ENCODE data around the gene TULP4.

The TULP4 gene, protein sequence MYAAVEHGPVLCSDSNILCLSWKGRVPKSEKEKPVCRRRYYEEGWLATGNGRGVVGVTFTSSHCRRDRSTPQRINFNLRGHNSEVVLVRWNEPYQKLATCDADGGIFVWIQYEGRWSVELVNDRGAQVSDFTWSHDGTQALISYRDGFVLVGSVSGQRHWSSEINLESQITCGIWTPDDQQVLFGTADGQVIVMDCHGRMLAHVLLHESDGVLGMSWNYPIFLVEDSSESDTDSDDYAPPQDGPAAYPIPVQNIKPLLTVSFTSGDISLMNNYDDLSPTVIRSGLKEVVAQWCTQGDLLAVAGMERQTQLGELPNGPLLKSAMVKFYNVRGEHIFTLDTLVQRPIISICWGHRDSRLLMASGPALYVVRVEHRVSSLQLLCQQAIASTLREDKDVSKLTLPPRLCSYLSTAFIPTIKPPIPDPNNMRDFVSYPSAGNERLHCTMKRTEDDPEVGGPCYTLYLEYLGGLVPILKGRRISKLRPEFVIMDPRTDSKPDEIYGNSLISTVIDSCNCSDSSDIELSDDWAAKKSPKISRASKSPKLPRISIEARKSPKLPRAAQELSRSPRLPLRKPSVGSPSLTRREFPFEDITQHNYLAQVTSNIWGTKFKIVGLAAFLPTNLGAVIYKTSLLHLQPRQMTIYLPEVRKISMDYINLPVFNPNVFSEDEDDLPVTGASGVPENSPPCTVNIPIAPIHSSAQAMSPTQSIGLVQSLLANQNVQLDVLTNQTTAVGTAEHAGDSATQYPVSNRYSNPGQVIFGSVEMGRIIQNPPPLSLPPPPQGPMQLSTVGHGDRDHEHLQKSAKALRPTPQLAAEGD (N-terminal part only)

DNA sequence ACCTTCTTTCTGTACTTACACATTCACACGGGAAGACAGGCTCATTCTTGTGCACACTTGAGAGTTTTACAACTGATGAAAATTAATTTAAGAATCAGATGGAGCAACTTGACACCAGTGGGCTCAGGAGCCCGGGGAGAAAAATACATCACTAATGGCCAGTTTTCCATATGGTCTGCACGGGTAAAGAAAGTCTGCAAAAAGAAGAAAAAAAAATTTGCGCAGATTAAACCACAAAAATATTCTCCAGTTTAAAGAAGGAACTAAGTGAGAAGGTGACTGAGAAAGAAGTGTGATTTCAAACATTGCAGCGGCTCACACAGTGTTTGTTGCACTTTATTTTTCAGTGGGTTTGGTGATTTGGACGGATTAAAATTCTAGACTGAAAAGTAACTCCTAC is at the start of gene TULP4:
Gene TULP4 (plus strand): TSS at position 301 of the 400 bp plus-strand sequence. CDS start 1,552 bp downstream, outside the sequence.
- H3K4me3 ChIP-seq (ENCODE audit: low read depth, low read length) = no peak within 1 kb of the TSS

DNA sequence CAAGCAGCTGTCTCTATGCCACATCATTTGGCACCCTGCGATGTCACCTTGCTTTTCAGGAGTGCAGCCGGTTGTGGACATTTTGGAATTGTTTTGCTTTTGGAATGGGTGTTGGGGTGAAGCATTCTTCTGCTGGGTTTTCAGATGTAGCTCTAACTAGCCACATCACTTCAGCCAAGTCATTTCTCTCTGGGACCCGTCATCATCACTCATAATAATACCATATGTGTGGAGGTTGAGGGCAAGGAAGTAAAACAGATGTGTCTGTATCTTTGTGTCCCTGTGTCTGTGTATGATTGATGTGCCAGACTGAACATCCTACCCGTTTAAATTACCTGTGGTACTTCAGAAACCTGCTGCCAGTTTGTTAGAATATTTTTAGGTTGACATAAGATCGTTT is 49.5 kb upstream of the TULP4 start:
- no peak overlapping the region for H3K4me3 ChIP-seq (ENCODE audit: low read depth, low read length)

DNA sequence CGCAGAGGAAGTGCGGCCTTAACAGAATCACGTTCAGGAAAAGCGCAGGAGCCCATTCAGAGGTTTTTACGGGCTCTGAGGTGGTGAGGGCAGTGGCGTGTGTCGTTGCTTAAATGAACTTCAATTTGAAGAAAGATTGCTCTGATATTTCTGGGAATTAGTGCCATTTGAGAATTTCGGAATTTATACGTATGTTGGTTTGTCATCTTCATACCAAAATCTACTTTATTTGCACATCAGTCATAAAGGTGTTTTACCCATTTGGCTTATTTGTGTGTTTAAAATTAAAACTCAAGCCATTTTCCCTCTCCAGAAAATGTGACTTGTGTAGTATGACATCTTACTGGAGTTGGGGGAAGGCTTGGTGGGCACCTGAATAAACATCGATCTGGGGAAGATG is 48.1 kb upstream of the TULP4 start:
- H3K4me3 ChIP-seq (ENCODE audit: low read depth, low read length) = no peak overlapping the region

DNA sequence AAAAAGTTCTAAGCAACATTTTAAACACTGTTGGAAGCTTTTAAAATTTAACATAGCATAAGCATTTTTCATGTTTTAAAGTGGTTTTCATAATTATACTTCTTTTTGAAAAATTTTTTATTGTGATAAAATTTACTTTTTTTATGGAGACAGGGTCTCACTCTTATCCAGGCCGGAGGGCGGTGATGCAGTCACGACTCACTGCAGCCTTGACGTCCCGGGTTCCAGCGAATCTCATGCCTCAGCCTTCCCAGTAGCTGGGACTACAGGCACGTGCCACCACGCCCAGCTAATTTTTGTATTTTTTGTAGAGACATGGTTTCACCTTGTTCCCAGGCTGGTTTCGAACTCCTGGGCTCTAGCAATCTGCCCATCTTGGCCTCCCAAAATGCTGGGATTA is 46.1 kb upstream of the TULP4 start:
- H3K4me3 ChIP-seq (ENCODE audit: low read depth, low read length) = no peak overlapping the region

DNA sequence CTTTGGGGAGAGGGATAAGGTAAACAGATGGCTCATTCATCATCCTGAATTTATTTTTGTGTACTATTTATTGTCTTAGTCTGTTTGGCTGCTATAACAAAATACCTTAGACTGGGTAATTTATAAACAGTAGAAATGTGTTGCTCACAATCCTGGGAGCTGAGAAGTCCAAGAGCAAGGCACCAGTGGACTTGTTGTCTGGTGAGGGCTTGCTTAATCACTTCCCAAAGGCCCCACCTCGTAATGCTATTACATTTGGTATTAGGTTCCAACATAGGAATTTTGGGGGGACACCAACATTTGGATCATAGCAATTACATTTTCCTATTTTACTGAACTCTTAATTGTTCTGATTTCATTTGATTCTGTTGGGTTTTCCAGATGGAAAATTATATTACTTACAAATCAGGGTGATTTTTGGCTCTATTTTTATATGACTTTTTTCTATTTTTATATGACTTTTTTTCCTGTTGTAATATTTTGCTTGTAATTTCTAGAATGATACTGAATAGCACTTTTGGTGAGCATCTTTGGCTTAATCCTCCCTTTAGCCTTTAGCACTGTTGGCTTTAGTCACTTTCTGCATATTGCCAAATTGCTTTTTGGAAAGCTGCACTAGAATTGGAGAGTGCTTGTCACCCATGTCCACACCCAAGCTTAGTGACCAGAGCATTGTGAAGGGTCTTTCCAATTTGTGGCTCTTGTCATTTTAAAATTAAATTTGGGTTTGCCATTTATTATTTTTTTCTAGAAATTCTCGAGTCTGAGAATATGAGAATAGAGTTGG is 43.7 kb upstream of the TULP4 start:
- no peak overlapping the region for H3K4me3 ChIP-seq (ENCODE audit: low read depth, low read length)

DNA sequence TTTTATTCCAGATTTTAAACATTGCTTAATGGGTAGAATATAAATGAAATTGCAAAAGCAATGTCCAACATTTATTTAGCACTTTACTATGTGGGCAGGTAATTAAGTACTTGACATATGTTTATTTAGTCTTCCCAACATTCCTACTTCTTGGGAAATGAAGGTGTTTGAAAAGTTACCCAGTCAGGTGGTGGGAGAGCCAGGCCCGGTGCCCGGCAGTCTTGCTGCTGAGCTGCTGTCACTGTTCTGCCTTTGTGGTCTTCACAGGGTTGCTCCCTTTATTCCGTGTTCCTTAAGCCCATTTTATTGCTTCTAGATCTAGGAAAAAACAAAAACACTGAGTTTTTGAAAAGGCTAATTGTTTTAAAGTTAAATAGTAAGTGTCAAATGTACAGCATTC is 42.6 kb upstream of the TULP4 start:
- H3K4me3 ChIP-seq (ENCODE audit: low read depth, low read length) = no peak overlapping the region

DNA sequence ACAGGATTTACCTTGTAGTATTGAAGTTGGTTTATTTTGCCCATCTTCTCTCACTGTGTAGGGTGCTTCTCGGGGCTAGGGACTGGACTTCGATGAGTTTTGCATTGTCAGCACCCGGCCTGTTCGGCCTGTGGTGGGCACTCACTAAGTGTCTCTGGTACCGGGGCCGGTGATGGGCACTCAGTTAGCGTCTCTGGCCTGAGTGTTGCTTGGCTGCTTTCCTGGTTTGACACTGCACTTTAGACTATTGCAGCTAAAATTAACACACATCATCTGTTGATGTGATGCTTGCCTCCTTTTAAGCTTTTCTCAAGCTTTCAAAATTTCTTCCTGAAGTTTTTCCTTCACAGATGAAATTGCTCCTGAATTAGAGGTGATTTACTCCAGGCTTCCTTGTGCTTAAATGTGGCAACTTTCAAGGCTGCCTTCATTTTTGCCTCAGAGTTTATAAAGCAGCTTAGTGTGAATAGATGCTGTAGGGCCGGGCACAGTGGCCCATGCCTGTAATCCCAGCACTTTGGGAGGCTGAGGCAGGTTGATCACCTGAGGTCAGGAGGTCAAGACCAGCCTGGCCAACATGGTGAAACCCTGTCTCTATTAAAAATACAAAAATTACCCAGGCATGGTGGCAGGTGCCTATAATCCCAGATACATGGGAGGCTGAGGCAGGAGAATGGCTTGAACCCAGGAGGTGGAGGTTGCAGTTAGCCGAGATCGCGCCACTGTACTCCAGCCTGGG is 41.7 kb upstream of the TULP4 start:
- no peak overlapping the region for H3K4me3 ChIP-seq (ENCODE audit: low read depth, low read length)

DNA sequence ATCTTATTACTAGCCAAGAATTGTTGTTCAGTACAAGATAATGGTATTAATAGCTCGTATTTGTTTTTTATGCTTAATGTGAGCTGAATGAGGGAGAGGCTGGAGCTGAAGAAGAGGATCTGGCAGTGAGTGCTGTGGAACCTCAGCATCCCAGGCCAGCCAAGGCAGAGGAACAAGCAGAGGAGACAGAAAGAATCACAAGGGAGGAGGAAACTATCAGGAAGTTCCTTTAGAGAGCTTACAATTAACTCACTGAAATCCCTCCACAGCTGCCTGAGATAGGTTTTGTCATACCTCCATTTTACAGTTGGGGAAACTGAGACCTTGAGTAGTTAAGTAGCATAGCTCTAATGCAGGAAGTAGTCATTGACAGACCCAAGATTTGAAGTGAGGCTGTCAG is 39.9 kb upstream of the TULP4 start:
- no peak overlapping the region for H3K4me3 ChIP-seq (ENCODE audit: low read depth, low read length)

DNA sequence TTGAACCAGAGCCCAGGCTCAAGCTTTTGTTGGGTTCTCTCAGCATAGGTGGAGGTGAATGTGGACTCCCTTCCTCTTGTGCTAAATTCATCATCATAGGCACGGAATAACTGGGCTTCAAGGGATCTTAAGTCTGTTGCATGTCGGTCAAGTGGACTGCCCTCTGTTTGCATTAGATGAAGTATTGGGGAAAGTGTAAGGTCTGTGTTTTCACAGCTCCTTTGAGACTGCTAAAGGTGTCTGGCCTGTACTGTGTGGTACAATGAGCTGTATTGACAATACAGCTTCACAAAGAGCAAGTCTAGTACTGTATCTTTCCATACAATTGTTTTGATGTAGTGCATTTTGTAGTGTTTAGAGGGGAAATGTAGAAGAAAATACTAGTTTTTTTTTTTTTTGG is 34.3 kb upstream of the TULP4 start:
- no peak overlapping the region for H3K4me3 ChIP-seq (ENCODE audit: low read depth, low read length)

DNA sequence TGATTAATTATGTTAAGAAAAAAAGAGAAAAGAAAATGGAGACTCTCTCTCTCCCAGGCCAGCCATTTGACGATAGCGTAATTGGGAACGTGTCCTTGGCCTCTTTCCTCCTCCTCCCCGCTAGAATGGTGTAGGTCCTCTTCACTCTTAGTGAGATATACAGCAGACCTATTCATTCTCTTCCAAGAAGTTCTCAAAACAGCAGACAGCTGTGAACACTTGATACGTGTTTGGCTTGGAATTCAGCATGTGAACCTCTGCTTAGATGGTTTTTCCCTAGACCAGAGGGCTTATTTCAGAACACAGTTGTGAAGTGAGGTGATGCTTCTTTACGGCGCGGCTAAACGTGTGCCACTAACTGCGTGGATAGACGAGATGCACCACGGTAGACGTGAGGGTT is 32.6 kb upstream of the TULP4 start:
- H3K4me3 ChIP-seq (ENCODE audit: low read depth, low read length) = no peak overlapping the region

DNA sequence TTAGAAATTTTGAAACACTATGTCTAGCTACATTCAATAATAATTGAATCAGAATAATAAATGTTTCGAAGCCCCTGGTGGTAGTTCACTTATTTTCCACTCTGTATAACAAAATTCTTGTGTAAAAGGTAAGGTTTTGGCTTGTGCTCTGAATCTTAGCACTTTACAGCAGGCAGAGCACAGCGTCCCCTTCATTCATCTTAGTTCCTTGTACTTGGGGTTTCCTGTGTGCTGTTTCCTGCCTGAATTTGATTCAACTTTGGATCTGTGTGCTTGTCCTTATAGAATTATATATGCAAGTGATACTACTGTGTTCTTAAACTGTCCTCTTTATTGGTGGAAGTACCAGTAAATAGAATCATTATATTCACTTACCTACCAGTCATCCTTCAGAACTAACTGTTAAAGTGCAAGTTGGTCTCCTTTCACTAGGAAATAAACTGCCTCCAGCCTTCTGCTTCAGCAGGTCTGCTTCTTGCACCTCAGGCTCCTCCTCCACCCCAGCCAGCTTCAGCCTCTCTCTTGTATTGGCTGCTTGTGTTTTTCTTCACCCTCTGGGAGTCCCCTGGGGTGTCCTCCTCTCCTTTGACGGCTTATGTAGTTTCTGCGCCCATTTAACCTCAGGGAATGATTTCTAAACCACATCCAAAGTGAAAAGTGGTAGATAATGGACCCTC is 28.8 kb upstream of the TULP4 start:
- no peak overlapping the region for H3K4me3 ChIP-seq (ENCODE audit: low read depth, low read length)

DNA sequence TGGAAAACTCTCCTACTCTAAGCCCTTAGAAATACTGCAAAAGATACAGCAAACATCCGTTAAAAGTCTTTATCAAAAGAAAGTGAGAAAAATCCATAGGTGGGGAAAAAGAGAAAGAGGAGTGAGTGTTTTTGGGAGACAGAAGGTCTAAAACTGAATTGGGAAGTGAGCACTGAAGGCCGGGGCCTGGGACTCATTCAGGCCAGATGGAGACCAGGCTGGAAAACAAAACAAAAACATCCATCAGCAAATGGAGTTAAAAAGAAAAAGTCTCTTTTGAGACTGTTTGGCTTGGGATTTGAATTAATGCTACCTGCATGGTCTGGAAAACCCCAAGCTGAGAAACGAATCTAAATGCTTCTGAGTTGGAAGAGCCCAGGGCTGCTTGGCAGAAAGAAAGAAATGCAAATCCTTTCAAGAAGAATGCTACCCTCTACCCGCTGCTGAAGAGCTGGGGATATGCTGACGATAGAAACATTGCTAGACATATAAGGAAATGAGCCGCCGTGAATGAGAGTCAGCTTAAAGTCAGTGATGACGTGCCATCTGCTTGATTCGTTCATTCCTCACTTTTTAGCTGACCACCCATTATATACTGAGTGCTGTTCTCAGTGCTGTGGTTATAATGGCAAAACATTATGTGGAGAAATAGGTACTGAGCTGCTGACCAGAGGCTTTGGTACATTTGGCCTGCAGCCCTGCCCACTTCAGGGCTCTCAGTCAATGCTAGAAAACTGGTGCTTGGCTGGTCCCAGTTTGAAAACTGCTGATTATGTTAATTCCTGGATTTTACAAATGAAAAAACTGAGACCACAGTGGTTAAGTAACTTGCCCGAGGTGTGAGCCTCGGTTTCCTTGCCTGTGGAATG is 28.0 kb upstream of the TULP4 start:
- no peak overlapping the region for H3K4me3 ChIP-seq (ENCODE audit: low read depth, low read length)

DNA sequence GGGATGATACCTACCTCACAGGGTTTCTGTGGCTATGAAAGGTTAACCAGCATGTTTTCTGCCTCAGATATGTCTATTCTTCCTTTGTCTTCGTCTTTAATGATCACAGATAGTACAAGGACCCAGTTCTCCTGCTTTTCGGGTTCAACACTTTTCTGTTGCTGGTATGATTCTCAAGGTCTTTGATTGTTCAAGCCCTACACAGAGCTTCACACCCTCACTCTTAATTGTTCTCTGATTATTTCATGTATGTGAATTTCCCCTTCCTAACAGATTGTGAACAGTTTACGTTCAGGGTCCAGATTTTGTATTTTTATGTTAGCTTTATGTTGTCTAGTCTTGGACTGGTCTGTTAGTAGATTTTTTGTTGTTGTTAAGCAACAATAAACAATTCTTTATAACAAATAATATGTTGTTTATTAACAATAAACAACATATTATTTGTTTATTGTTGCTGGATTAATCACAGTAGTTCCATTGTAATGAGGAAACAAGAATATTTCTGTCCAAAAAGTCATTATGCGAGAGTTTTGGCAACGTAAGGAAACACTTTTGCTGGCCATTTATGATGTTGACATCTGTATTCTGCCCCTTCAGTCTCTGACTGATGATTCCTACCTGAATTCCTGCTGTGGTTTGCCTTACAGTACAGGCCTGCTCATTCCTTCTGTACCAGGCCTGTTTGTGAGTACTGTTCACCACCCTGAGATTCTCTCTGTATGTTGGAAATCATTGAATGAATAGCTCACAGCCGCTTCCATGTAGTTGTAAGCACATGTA is 27.2 kb upstream of the TULP4 start:
- H3K4me3 ChIP-seq (ENCODE audit: low read depth, low read length) = no peak overlapping the region

DNA sequence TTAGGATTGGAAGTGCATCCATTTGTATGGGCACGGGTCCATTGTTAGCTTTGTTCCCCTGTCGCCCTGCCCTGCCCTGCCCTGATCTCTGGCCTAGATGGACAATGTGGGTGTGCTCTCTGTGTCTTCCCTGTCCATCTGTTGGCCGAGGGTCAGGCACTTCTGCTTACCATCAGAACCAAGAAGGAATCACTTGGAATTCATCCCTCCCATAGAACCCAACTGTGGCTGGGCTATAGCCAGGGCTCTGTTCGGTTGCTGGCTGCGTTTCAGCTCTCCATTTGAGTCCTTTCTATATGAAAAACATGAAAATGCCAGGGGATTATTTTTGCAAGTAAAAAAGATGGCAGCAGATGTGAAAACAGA is 26.6 kb upstream of the TULP4 start:
- H3K4me3 ChIP-seq (ENCODE audit: low read depth, low read length) = no peak overlapping the region

DNA sequence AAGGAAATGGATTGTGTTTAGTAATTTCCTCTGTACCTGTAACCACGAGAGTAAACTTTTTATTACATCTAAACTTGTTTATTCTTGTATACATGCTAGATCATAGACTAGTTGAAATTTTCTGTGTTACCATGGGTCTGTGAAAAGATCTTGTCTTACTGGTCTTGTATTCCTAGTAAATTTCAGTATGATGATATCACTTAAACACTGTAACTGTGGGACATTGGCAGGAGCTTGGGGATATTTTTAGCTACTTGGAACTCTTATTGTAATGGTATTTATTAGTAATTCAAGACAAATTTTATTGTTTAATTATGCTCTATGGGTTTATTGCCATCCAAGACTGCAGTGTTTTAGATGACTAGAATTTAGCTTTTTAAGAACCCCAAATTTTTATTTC is 25.9 kb upstream of the TULP4 start:
- no peak overlapping the region for H3K4me3 ChIP-seq (ENCODE audit: low read depth, low read length)

DNA sequence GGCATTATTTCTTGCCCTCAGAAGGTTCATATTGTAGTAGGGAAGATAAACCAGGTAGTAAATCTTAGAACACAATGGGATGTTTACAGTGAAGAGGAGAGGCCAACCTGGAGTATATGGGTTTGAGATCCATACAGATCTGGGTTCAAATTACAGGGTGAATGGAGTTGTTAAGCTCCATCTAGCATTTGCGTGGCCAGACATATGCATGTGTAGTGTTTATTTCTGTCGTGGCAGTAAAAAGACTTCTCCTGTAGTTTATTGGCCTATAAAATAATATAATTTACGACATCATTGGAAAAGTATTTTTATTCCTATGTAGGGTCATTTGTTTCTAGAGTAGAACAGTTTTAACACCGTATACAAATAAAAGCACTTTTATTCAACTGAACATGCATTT is 25.2 kb upstream of the TULP4 start:
- H3K4me3 ChIP-seq (ENCODE audit: low read depth, low read length) = no peak overlapping the region

DNA sequence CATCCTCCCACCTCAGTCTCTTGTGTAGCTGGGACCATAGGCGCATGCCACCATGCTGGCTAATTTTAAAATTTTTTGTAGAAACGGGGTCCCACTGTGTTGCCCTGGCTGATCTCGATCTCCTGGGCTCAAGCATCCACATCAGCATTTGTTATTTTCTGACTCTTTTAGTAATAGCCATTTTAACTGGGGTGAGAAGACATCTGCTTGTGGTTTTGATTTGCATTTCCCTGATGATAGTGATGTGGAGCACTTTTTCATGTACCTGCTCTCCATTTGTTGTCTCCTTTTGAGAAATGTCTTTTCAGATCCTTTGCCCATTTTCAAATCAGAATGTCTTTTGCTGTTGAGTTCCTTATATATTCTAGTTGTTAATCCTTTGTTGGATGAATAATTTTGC is 22.2 kb upstream of the TULP4 start:
- no peak overlapping the region for H3K4me3 ChIP-seq (ENCODE audit: low read depth, low read length)

DNA sequence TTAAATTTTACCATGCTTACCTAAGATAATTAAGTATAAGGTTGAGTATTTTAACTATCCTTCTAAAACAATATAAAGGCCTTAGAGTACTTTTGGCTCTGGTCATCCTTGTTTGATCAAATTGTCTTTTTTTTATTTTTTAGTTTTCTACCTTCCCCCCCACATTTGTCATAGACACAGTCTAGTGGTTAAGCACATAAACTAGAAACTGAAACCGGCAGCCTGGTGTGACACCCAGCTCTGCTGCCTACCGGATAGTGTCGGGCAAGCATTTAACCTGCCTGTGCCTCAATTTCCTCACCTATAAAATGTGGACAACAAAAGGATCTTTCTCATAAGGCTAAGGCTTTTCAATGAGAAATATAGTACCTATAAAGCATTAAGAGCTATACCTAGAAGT is 21.6 kb upstream of the TULP4 start:
- no peak overlapping the region for H3K4me3 ChIP-seq (ENCODE audit: low read depth, low read length)

DNA sequence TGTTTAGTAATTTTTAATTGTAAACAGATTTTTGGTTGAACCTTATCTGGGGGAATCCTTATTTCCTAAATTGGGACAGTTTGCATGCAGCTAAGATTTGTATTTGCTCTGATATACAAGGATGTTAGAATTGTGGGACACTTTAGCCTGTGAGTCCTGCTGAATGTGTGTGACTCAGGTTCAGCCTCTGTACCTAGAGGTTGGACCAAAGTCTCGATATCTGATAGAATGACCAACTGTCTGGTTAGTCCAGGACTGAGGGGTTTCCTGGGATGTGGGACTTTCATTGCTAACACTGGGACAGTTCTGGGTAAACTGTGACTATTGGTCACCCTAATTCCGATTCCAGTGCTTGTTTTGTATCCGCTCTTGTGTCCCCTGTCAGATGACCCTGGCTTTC is 20.2 kb upstream of the TULP4 start:
- no peak overlapping the region for H3K4me3 ChIP-seq (ENCODE audit: low read depth, low read length)
